Stimulated activated CD4-positive, alpha-beta T cell treated with anti-CD3 and anti-CD28 coated beads, Interleukin-1b, Interleukin-23, amount 100 ng/mL, for 24 hours (primary cell): ENCODE data around the gene AMPH.
"Not testable (repeated sequence)": the region's sequence is repeated elsewhere in the genome, so short reads cannot be mapped to it uniquely, and the experiment has no call there.

ENCODE experiments used
- DNase-seq, 4 experiments: peaks; one replicate each; pipeline ENCODE4 v3.0.0-alpha.2; 2020; ENCODE audit warnings: low read depth in 4 of 4, low spot score in 1 of 4

Gene AMPH

DNA sequence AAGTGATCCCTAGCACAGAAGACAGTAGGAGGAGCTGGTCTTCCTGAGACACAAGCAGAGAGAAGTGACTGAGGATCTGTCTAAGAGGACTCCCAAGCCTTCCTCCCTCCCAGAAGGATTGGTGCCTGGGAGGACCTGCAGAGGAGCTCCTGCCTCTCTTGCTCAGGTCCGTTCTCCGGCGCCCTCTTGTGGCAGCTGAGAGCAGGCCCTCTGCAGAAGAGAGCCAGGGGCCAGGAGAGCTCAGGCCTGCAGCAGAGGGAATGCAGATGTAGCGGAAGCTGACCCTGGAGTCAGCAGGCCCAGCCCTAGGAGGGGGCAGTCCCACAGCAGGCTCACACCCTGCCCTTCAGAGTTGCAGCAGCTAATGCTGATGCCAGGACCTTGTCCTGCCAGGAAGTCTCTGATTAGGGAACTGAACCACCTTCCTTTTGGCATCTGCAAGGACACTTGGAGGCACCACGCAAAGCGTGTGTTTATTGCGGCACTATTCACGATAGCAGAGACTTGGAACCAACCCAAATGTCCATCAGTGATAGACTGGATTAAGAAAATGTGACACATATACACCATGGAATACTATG, 276.8 kb downstream of the AMPH start:
- DNase-seq = not testable (repeated sequence)

DNA sequence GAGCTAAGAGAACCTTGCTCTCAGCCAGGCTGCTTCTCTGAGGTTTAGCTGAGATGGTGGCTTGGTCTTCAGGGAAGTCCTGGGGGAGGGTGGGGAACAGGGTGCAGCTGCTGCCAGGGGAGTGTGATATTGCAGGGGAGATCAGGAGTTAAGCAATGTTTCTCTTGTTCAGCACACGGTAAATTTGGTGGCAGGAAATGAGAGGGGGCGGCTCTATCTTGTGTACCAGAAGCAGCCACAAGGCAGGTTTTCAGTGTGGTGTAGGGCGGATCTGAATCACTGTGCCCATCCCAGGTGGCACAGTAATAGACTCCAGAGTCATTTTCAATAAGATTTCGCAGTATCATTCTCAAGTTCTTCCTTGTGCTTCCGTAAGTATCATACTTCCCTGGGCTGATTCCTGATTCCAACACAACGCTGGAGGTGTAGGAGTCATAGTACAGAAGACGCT, 277.7 kb downstream of the AMPH start:
- not testable (repeated sequence) for DNase-seq

DNA sequence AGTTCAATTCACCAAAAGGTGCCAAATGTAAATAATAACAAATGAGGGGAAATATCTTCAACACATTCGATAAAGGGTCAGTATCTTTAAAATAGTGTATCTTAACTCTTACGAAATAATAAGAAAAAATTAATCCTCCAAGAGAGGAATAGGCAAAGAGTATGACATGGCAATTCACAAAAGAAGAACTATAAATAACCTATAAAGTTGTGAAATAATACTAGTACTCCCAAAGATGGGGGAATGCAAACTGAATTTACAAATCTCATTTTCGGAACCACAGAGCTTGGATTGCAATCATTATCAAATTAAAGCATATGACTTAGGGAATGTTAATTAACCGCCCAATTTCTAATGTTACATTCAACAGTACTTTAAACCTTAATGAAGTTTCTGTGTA, 279.6 kb downstream of the AMPH start:
- no peak for DNase-seq

DNA sequence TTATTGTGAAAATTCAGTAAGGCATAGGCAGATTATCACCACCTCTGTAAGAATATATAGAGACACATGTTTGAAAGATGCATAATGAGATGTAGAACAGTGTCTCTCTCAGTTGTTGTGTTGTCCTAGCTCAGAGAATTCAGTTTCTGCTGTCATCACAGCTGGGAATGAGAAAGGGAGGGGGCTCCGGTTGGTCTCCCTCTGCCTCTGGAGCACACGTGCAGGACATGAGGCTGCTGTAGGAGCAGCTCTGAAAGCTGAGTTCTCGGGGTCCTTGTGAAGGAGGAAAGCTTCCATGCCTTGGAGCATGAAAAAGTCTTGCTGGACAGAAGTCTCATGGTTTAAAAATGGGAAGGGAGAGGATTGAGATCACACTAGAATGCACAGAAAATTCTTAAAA, 280.4 kb downstream of the AMPH start:
- not testable (repeated sequence) for DNase-seq

DNA sequence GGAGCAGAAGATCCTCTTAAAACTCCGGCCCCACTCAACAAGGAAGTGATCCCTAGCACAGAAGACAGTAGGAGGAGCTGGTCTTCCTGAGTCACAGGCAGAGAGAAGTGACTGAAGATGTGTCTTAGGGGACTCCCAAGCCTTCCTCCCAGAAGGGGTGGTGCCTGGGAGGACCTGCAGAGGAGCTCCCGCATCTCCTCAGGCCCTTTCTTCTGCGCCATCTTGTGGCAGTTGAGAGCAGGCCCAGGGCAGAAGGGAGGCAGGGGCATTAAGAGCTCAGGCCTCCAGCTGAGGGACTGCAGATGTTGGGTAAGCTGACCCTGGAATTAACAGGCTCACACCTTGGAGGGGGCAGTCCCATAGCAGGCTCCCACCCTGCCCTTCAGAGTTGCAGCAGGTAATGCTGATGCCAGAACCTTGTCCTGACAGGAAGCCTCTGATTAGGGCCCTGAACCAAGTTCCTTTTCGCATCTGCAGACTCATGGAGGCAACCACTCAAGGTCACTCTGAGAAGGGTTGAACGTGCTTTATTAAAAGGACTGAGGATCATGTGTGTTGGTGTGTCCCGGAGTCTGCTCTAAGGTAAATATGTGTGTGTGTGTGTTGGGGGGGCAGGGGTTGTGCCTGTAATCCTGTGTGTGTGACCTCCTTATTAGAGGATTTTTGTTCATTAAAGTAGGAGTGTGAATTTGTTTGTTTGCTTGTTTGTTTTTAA, 281.1 kb downstream of the AMPH start:
- DNase-seq = not testable (repeated sequence)

DNA sequence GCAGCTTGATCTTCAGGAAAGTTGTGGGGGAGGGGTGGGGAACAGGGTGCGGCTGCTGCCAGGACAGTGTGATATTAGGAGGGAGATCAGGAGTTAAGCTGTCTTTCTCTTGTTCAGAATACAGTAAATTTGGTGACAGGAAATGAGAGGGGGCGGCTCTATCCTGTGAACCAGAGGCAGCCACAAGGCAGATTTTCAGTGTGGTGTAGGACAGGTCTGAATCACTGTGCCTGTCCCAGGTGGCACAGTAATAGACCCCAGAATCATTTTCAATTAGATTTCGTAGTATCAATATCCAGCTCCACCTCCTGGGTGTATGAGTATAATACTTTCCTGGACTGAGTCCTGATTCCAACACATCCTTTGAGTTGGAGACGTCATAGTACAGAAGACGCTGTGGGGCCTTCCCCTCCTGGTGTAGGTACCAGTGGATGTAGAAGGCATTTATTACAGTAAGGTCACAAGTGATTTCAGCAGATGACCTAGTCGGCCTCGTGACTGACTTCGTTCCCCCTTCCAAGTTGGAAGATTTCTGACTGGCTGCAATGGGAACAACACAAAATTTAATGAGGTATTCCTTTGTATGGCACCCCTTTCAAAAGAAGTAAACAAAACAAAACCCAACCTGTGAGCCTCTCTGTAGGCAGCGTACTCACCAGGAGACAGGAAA, 281.9 kb downstream of the AMPH start:
- DNase-seq = not testable (repeated sequence)

DNA sequence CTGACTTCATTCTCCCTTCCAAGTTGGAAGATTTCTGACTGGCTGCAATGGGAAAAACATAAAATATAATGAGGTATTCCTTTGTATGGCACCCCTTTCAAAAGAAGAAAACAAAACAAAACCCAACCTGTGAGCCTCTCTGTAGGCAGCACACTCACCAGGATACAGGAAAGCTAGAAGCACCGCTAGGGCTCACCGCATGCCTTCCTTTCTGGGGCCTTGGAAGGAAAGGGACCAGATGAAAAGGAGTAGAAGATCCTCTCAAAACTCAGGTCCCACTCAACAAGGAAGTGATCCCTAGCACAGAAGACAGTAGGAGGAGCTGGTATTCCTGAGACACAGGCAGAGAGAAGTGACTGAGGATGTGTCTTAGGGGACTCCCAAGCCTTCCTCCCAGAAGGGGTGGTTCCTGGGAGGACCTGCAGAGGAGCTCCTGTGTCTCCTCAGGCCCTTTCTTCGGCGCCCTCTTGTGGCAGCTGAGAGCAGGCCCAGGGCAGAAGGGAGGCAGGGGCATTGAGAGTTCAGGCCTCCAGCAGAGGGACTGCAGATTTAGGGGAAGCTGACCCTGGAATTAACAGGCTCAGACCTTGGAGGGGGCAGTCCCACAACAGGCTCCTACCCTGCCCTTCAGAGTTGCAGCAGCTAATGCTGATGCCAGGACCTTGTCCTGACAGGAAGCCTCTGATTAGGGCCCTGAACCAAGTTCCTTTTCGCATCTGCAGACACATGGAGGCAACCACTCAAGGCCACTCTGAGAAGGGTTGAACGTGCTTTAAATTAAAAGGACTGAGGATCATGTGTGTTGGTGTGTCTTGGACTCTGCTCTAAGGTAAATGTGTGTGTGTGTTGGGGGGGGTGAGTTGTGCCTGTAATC, 285.6 kb downstream of the AMPH start:
- DNase-seq = not testable (repeated sequence)

DNA sequence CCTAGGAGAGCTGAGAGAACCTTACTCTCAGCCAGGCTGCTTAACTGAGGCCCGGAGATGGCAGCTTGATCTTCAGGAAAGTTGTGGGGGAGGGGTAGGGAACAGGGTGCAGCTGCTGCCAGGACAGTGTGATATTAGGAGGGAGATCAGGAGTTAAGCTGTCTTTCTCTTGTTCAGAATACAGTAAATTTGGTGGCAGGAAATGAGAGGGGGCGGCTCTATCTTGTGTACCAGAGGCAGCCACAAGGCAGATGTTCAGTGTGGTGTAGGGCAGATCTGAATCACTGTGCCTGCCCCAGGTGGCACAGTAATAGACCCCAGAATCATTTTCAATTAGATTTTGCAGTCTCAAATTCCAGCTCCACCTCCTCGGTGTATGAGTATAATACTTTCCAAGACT, 286.4 kb downstream of the AMPH start:
- DNase-seq = not testable (repeated sequence)

DNA sequence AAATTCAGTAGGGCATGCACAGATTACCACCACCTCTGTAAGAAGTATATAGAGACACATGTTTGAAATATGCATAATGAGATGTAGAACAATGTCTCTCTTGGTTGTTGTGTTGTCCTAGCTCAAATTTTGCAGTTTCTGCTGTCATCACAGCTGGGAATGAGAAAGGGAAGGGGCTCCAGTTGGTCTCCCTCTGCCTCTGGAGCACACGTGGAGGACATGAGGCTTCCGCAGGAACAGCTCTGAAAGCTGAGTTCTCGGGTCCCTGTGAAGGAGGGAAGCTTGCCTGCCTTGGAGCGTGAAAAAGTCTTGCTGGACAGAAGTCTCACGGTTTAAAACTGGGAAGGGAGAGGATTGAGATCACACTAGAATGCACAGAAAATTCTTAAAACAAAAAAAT, 289.0 kb downstream of the AMPH start:
- not testable (repeated sequence) for DNase-seq

DNA sequence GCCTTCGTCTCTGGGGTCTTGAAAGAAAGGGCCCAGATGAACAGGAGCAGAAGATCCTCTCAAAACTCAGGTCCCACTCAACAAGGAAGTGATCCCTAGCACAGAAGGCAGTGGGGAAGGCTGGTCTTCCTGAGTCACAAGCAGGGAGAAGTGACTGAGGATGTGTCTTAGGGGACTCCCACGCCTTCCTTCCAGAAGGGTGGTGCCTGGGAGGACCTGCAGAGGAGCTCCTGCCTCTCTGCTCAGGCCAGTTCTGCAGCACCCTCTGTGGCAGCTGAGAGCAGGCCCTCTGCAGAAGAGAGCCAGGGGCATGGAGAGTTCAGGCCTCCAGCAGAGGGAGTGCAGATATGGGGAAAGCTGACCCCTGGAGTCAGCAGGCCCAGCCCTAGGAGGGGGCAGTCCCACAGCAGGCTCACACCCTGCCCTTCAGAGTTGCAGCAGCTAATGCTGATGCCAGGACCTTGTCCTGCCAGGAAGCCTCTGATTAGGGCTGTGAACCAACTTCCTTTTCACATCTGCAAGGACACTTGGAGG, 289.9 kb downstream of the AMPH start:
- DNase-seq = not testable (repeated sequence)

DNA sequence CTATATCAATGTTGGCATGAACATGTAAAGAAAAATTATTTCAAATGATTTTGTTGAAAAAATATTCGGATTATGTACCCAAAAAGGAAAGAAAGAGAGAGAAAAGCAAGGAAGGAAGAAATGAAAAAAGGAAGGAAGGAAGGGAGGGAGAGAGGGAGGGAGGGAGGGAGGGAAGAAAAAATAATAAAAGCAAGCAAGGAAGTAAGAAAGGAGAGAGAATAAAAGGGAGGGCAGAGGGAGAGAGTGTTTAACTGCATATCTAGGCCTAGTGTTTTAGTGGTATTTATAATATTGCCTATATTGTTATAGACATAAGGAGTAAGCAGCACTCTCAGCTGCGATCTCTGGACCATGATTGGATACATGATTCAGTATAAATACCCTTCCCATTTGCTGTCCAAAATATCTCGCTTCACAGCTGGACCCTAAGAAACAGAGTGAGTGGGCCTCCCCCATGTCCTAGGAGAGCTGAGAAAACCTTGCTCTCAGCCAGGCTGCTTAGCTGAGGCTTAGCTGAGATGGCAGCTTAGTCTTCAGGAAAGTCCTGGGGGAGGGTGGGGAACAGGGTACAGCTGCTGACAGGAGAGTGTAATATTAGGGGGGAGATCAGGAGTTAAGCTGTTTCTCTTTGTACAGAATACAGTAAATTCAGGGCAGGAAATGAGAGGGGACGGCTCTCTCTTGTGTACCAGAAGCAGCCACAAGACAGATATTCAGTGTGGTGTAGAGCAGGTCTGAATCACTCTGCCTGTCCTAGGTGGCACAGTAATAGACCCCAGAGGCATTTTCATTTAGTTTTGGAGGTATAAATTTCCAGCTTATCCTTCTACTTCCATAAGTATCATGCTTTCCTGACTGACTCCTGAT, 291.0 kb downstream of the AMPH start:
- DNase-seq = no peak

DNA sequence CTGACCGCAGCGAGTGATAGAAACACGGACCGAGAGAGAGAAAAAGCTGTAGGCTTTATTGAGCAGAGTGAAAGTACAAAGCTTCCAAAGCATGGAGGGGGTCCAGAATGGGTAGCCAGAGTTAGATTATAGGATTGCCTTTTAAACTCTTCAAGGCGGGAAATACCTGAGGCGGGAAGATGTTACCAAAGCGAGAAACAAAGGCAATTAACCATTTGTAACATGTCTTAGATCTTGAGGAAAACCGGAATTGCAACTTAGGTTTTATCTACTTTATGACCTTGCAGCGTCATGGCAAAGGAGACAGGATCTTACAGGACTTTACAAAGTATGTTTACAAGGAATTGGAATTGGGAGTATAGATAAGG, 295.0 kb downstream of the AMPH start:
- DNase-seq = not testable (repeated sequence)

DNA sequence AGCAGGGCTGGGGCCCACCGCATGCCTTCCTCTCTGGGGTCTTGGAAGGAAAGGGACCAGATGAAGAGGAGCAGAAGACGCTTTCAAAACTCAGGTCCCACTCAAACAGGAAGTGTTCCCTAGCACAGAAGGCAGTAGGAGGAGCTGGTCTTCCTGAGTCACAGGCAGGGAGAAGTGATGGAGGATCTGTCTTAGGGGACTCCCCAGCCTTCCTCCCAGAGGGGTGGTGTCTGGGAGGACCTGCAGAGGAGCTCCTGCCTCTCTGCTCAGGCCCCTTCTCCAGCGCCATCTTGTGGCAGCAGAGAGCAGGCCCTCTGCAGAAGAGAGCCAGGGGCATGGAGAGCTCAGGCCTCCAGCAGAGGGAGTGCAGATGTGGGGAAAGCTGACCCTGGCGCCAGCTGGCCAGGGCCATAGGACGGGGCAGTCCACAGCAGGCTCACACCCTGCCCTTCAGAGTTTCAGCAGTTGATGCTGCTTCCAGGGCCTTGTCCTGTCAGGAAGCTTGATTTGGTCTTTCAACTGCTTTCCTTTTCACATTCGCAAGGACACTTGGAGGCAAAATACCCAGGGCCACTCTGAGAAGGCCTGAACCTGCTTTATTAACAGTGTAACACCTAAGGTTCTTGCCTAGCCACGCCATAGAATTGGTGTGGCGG, 295.6 kb downstream of the AMPH start:
- peak in 3 of 4 experiments; percentile 52 to 68 (median 61) for DNase-seq

DNA sequence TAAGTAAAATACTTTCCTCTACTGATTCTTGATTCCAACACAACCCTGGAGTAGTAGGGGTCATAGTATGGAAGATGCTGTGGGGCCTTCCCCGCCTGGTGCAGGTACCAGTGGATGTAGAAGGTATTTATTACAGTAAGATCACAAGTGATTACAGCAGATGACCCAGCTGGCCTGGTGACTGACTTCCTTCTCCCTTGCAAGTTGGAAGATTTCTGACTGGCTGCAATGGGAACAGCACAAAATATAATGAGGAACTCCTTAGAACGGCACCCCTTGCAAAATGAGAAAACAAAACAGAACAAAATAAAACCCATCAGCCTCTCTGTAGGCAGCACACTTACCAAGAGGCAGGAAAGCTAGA, 296.1 kb downstream of the AMPH start:
- DNase-seq = no peak

DNA sequence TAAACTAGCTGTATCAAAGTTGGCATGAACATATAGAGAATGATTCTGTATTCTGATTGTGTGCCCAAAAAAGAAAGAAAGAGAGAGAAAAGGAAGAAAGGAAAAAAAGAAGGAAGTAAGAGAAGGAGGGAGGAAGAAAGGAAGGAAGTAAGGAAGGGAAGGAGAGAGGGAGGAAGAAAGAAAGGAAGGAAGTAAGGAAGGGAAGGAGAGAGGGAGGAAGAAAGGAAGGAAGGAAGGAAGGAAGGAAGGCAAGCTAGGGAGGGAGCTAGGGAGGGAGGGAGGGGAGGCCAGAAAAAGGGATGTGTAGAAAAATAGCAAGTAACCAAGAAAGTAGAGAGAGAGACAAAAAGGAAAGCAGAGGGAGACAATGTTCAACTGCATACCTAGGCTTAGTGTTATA, 297.0 kb downstream of the AMPH start:
- DNase-seq = no peak
